B cell (primary cell): ENCODE measurements around the gene SLC2A13. TPM values are rescaled to one million over a fixed set of nuclear protein-coding genes. Genes with fewer than 3 reads are reported as not detected.

Source experiments
- ATAC-seq: fragments of 200-7000 bp; cut with Tn5 transposase; one replicate; pipeline ENCODE4 v1.10.0; 2021; ENCODE audit warnings: low read depth, mild to moderate bottlenecking, moderate number of reproducible peaks, moderate library complexity
- CTCF ChIA-PET: fragments of 350-600 bp; sonication (Branson Sonifier 250); formaldehyde crosslinking; loops from one replicate; lab custom pipeline; 2021; ENCODE audit warnings: antibody characterized with exemption, inconsistent platforms; lab: Charles Lee
- POLR2A ChIA-PET: fragments of 350-600 bp; sonication (Branson Sonifier 250); formaldehyde crosslinking; loops from one replicate; lab custom pipeline; 2021; ENCODE audit warnings: antibody characterized with exemption; lab: Charles Lee
- DNase-seq: peaks from one replicate; pipeline ENCODE4 v3.0.0; 2013
- H2AFZ ChIP-seq: 2 replicates; pipeline ENCODE4 v1.6.1; 2012; ENCODE audit warnings: mild to moderate bottlenecking, low read depth, low read length; ENCODE audit not compliant: insufficient read depth, poor library complexity, severe bottlenecking
- H3K27ac ChIP-seq, 2 donors: 1 replicate in 1 of 2; 2 replicates in 1 of 2; pipeline ENCODE4 v1.5.1; 2012 to 2013; ENCODE audit warnings: low read length in 2 of 2, mild to moderate bottlenecking in 2 of 2, moderate library complexity in 1 of 2
- H3K27me3 ChIP-seq, 4 experiments: fragments of 200-600 bp in 1 of 4; sonication (generic) in 1 of 4; replicated peaks in 1 of 4; 1 replicate in 2 of 4; 2 replicates in 2 of 4; pipeline versions ENCODE4 v1.6.1 to v1.7.0; 2013 to 2016; ENCODE audit warnings: low read length in 3 of 4, mild to moderate bottlenecking in 2 of 4, mixed read lengths in 1 of 4, moderate library complexity in 1 of 4; ENCODE audit not compliant: insufficient read depth in 4 of 4, control insufficient read depth in 3 of 4; ENCODE audit errors: control extremely low read depth in 1 of 4
- H3K36me3 ChIP-seq, 2 experiments: replicated peaks in 1 of 2; 1 replicate in 1 of 2; 2 replicates in 1 of 2; pipeline versions ENCODE4 v1.6.1 to v1.7.1; 2013; ENCODE audit warnings: low read length in 1 of 2; ENCODE audit not compliant: insufficient read depth in 2 of 2, control insufficient read depth in 1 of 2; ENCODE audit errors: control extremely low read depth in 1 of 2, extremely low read depth in 1 of 2
- H3K4me1 ChIP-seq, 2 donors: fragments of 200-600 bp in 1 of 2; sonication (generic) in 1 of 2; 1 replicate in 1 of 2; 2 replicates in 1 of 2; pipeline versions ENCODE4 v1.5.1 to v1.6.1; 2013 to 2017; ENCODE audit warnings: low read length in 2 of 2; ENCODE audit not compliant: control insufficient read depth in 2 of 2, insufficient read depth in 2 of 2
- H3K4me2 ChIP-seq: replicated peaks from 2 replicates; pipeline ENCODE3; 2012; ENCODE audit warnings: mild to moderate bottlenecking, low read depth, low read length; ENCODE audit not compliant: poor library complexity, severe bottlenecking
- H3K4me3 ChIP-seq, 5 experiments: fragments of 200-600 bp in 1 of 5; sonication (generic) in 1 of 5; 1 replicate in 3 of 5; 2 replicates in 2 of 5; pipeline versions ENCODE4 v1.5.1 to v1.7.0; 2011 to 2016; ENCODE audit warnings: low read length in 4 of 5, mild to moderate bottlenecking in 4 of 5, low read depth in 2 of 5, control low read depth in 1 of 5, moderate library complexity in 1 of 5; ENCODE audit not compliant: insufficient read depth in 1 of 5; ENCODE audit errors: control extremely low read depth in 1 of 5, extremely low read depth in 1 of 5
- H3K79me2 ChIP-seq: fragments of 200-600 bp; sonication (generic); one replicate; pipeline ENCODE4 v1.6.0; 2016; ENCODE audit warnings: low read length; ENCODE audit not compliant: control insufficient read depth, insufficient read depth
- H3K9ac ChIP-seq: fragments of 200-600 bp; sonication (generic); 2 replicates; pipeline ENCODE4 v1.6.1; 2017; ENCODE audit warnings: mild to moderate bottlenecking, low read length, moderate library complexity
- H3K9me3 ChIP-seq, 3 donors: one replicate each; pipeline versions ENCODE4 v1.6.1 to v1.7.1; 2013; ENCODE audit warnings: low read length in 2 of 3; ENCODE audit not compliant: control insufficient read depth in 2 of 3, insufficient read depth in 1 of 3; ENCODE audit errors: control extremely low read depth in 1 of 3
- H4K20me1 ChIP-seq: 2 replicates; pipeline ENCODE4 v1.6.0; 2012; ENCODE audit warnings: mild to moderate bottlenecking, low read length; ENCODE audit not compliant: insufficient read depth, control insufficient read depth, poor library complexity, severe bottlenecking
- H3K27ac Mint-ChIP-seq: one replicate; pipeline ENCODE4 v1.8.0; 2021; ENCODE audit warnings: mixed read lengths
- H3K27me3 Mint-ChIP-seq: one replicate; pipeline ENCODE4 v1.8.0; 2021; ENCODE audit warnings: mixed read lengths
- H3K4me1 Mint-ChIP-seq: one replicate; pipeline ENCODE4 v1.8.0; 2021; ENCODE audit warnings: mixed read lengths
- H3K4me3 Mint-ChIP-seq: one replicate; pipeline ENCODE4 v1.8.0; 2021; ENCODE audit warnings: mixed read lengths
- H3K9me3 Mint-ChIP-seq: one replicate; pipeline ENCODE4 v1.8.0; 2022; ENCODE audit warnings: mixed read lengths; ENCODE audit not compliant: insufficient read depth
- CTCF ChIP-seq: fragments of 200-600 bp; IDR thresholded peaks from one replicate; pipeline ENCODE4 v1.8.0; 2022; ENCODE audit warnings: antibody characterized with exemption, mild to moderate bottlenecking
- EZH2 ChIP-seq: IDR thresholded peaks from 2 replicates; pipeline ENCODE4 v1.6.1; 2012; ENCODE audit warnings: borderline replicate concordance, low read depth, mild to moderate bottlenecking, moderate library complexity, low read length; ENCODE audit not compliant: insufficient read depth, poor library complexity, severe bottlenecking
- WGBS: methylation state at CpG from one replicate; pipeline ENCODE4 v1.1.5; 2013; ENCODE audit warnings: missing lambda C conversion rate; ENCODE audit not compliant: insufficient coverage; 5-methylcytosine and 5-hydroxymethylcytosine counted together
- intact Hi-C: fragments of 100-400 bp; cut with micrococcal nuclease; formaldehyde crosslinking; loops from one replicate; pipeline ENCODE4 v1.10.0; 2022
- polyA plus RNA-seq: library from polyadenylated mRNA; depleted of rRNA; stranded (reverse); fragments of >200 nt; gene quantifications from 2 replicates; pipeline ENCODE4 v1.2.3, GENCODE V29; 2012
- total RNA-seq, 2 donors: library from RNA; stranded (reverse); fragments of 120-200 nt in 1 of 2; gene quantifications; 1 replicate in 1 of 2; 2 replicates in 1 of 2; pipeline versions ENCODE4 v1.2.3 to v1.2.4, GENCODE V29; 2013 to 2022

Gene SLC2A13
- total and polyA plus RNA-seq, 2 donors (not counting 1 experiment from before 2014, with no cell fraction given): 2.1 to 8.6 TPM

- ChIA-PET POLR2A (no interaction called here), CTCF (interaction anchor here (0.9 to 1.5 kb wide), 3 partner anchors 10 to 106 kb away, joined by 3 to 6 read pairs (median 3); no protein-coding TSS in a partner anchor)
- Histone ChIP-seq H3K27me3 (no peaks in the 10 kb centered on the region), H3K4me2 (no peak overlapping the region), H3K9me3 (peaks cover 1 to 17% (median 13%) of the 10 kb centered on the region in 3 donors), H3K27ac (no peak overlapping the region), H3K9ac (no peak overlapping the region), H3K36me3 (no peaks in the 10 kb centered on the region), H3K4me3 (no peak overlapping the region), H4K20me1 (no peaks in the 10 kb centered on the region), H3K79me2 (no peaks in the 10 kb centered on the region), H2AFZ (no peak overlapping the region), H3K4me1 (no peaks in the 10 kb centered on the region)
- Mint-ChIP-seq H3K4me1 (no peaks in the 10 kb centered on the region), H3K9me3 (peaks cover 13% of the 10 kb centered on the region), H3K27me3 (no peaks in the 10 kb centered on the region), H3K4me3 (no peak overlapping the region), H3K27ac (no peak overlapping the region)
- intact Hi-C loops: no loop called here
- DNase-seq (no peak), ATAC-seq (no peak)
- no peak for TF ChIP-seq EZH2
- no peak for TF ChIP-seq CTCF
- 100% methylated on average over 1 of the region's 2 CpGs for WGBS
These were observed 105.0 kb downstream of the SLC2A13 start for GRCh38 chr12:40000884-40001283.

DNA sequence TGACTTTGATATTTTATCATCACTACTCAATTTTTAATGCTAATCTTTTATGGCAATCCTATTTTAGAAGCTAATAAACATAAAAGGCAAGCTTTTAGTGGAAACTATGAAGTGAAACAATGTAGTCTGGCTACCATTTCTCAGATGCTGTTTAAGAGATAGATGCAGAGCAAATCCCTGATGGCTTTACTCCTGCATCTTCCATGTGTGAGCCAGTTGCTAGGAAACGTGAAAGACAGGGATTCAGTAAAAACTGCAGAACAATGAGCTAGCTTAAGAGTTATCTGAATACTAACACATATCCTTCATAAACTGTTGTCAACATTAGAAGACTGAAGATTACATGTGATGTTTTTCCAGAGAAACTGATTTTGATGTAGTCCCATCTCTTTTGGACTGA, 112.6 kb downstream of the SLC2A13 start:
- peaks cover 8% of the 10 kb centered on the region for H3K4me1 Mint-ChIP-seq
- ATAC-seq: no peak
- Histone ChIP-seq H3K4me3 (no peak overlapping the region), H3K9ac (no peak overlapping the region), H3K27ac (no peak overlapping the region), H3K27me3 (no peaks in the 10 kb centered on the region), H3K4me1 (no peaks in the 10 kb centered on the region), H4K20me1 (no peaks in the 10 kb centered on the region), H3K36me3 (no peaks in the 10 kb centered on the region), H2AFZ (no peak overlapping the region), H3K9me3 (peaks cover 0 to 7% (median 1%) of the 10 kb centered on the region in 3 donors), H3K4me2 (no peak overlapping the region), H3K79me2 (no peaks in the 10 kb centered on the region)
- ChIA-PET CTCF (interaction anchor here (0.9 to 4.2 kb wide), 6 partner anchors 16 to 1665 kb away, joined by 3 to 48 read pairs (median 4); no protein-coding TSS in a partner anchor), POLR2A (no interaction called here)
- intact Hi-C loops: no loop called here
- WGBS: no CpG with 5 or more reads among the region's 1 CpG
- no peaks in the 10 kb centered on the region for H3K27me3 Mint-ChIP-seq
- peaks cover 7% of the 10 kb centered on the region for H3K9me3 Mint-ChIP-seq
- no peak overlapping the region for H3K27ac Mint-ChIP-seq
- H3K4me3 Mint-ChIP-seq: no peak overlapping the region
- no peak for DNase-seq
- TF ChIP-seq EZH2 (no peak), CTCF (no peak)
